ENCODE measurements around the gene SLC12A6.
"Not testable (repeated sequence)": the region's sequence is repeated elsewhere in the genome, so short reads cannot be mapped to it uniquely, and the experiment has no call there.

Gene SLC12A6

DNA sequence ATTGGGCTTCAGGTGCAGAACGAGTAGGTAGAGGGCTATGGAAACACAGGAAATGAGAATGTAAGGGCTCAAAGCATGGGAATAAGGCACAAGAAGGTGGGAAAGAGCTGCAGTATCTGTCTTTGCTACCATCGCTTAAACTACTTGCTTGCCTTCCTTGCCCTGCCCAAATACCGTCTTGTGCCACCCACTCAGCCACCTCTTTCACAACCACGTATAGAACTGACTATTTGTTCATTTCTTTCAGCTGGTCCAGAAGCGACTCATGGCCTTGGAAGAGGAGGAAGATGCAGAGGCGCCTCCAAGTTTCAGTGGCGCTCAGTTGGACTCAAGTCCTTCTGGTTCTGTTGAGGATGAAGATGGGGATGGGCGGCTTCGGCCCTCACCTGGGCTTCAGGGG lies 17.7 kb upstream of the SLC12A6 start:
- Histone ChIP-seq H3K9me3 (ENCODE audit: control insufficient read depth, insufficient read depth, low read depth, low read length) (no peaks in the 10 kb centered on the region), H3K4me3 (ENCODE audit: low read depth, low read length) (no peak overlapping the region), H3K4me1 (ENCODE audit: control insufficient read depth, insufficient read depth, low read length) (no peaks in the 10 kb centered on the region), H3K27ac (ENCODE audit: low read depth, low read length) (no peak overlapping the region), H3K36me3 (ENCODE audit: control insufficient read depth, insufficient read depth, low read length) (peaks cover 55% of the 10 kb centered on the region), H3K27me3 (ENCODE audit: control insufficient read depth, insufficient read depth, low read length) (no peaks in the 10 kb centered on the region), H3K9ac (ENCODE audit: low read length) (no peak overlapping the region)

- Histone ChIP-seq H3K27me3 (ENCODE audit: control insufficient read depth, insufficient read depth, low read length) (no peaks in the 10 kb centered on the region), H3K4me3 (ENCODE audit: low read depth, low read length) (no peak overlapping the region), H3K9me3 (ENCODE audit: control insufficient read depth, insufficient read depth, low read depth, low read length) (no peaks in the 10 kb centered on the region), H3K4me1 (ENCODE audit: control insufficient read depth, insufficient read depth, low read length) (no peaks in the 10 kb centered on the region), H3K36me3 (ENCODE audit: control insufficient read depth, insufficient read depth, low read length) (peaks cover 46% of the 10 kb centered on the region), H3K9ac (ENCODE audit: low read length) (no peak overlapping the region), H3K27ac (ENCODE audit: low read depth, low read length) (no peak overlapping the region)
Measured at GRCh38 chr15:34354286-34354685, 16.7 kb upstream of the SLC12A6 start.

- Histone ChIP-seq H3K27ac (ENCODE audit: low read depth, low read length) (no peak overlapping the region), H3K4me3 (ENCODE audit: low read depth, low read length) (no peak overlapping the region), H3K4me1 (ENCODE audit: control insufficient read depth, insufficient read depth, low read length) (no peaks in the 10 kb centered on the region), H3K27me3 (ENCODE audit: control insufficient read depth, insufficient read depth, low read length) (no peaks in the 10 kb centered on the region), H3K9me3 (ENCODE audit: control insufficient read depth, insufficient read depth, low read depth, low read length) (no peaks in the 10 kb centered on the region), H3K36me3 (ENCODE audit: control insufficient read depth, insufficient read depth, low read length) (peaks cover 42% of the 10 kb centered on the region), H3K9ac (ENCODE audit: low read length) (no peak overlapping the region)
Measured at GRCh38 chr15:34353627-34354026, 16.0 kb upstream of the SLC12A6 start.

- H3K27ac ChIP-seq (ENCODE audit: low read depth, low read length); H3K27me3 ChIP-seq (ENCODE audit: control insufficient read depth, insufficient read depth, low read length); H3K4me3 ChIP-seq (ENCODE audit: low read depth, low read length); H3K9me3 ChIP-seq (ENCODE audit: control insufficient read depth, insufficient read depth, low read depth, low read length); H3K4me1 ChIP-seq (ENCODE audit: control insufficient read depth, insufficient read depth, low read length); H3K9ac ChIP-seq (ENCODE audit: low read length): not testable (repeated sequence)
- H3K36me3 ChIP-seq (ENCODE audit: control insufficient read depth, insufficient read depth, low read length): peaks cover 41% of the 10 kb centered on the region
Measured at GRCh38 chr15:34352996-34353395, 15.4 kb upstream of the SLC12A6 start.

DNA sequence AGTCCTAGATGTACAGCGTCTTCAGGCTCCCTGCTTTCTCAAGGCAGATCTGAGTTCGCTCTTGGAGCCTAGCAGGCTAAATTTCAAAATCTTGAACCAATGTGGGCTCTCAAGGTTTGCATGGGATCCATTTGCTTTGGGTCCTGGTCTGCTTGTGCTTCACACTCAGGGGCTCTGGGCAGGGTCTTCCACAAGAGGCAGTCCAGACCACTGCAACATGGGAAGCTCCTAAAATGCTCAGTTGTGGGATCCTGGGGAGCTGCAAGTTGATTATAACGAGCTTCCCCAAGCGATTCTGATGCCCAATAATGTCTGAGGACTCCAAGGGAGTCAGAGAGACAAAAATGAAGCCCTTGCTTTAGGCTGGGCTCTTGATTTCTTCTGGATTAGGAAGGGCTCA lies 12.2 kb upstream of the SLC12A6 start:
- Histone ChIP-seq H3K27me3 (ENCODE audit: control insufficient read depth, insufficient read depth, low read length) (no peaks in the 10 kb centered on the region), H3K9ac (ENCODE audit: low read length) (no peak overlapping the region), H3K9me3 (ENCODE audit: control insufficient read depth, insufficient read depth, low read depth, low read length) (no peaks in the 10 kb centered on the region), H3K27ac (ENCODE audit: low read depth, low read length) (no peak overlapping the region), H3K36me3 (ENCODE audit: control insufficient read depth, insufficient read depth, low read length) (peaks cover 9% of the 10 kb centered on the region), H3K4me1 (ENCODE audit: control insufficient read depth, insufficient read depth, low read length) (peaks cover 8% of the 10 kb centered on the region), H3K4me3 (ENCODE audit: low read depth, low read length) (no peak overlapping the region)

GRCh38 chr15:34348735-34349300 lies 11.2 kb upstream of the SLC12A6 start:
- no peak overlapping the region for H3K27ac ChIP-seq (ENCODE audit: low read depth, low read length)
- no peaks in the 10 kb centered on the region for H3K27me3 ChIP-seq (ENCODE audit: control insufficient read depth, insufficient read depth, low read length)
- H3K4me1 ChIP-seq (ENCODE audit: control insufficient read depth, insufficient read depth, low read length): peaks cover 8% of the 10 kb centered on the region
- H3K4me3 ChIP-seq (ENCODE audit: low read depth, low read length): no peak overlapping the region
- no peaks in the 10 kb centered on the region for H3K9me3 ChIP-seq (ENCODE audit: control insufficient read depth, insufficient read depth, low read depth, low read length)
- H3K36me3 ChIP-seq (ENCODE audit: control insufficient read depth, insufficient read depth, low read length): 0 out of 2 replicates have a peak, but pooled peaks cover 2% of the 10 kb centered on the region
- no peak overlapping the region for H3K9ac ChIP-seq (ENCODE audit: low read length)

- Histone ChIP-seq H3K9me3 (ENCODE audit: control insufficient read depth, insufficient read depth, low read depth, low read length) (no peaks in the 10 kb centered on the region), H3K36me3 (ENCODE audit: control insufficient read depth, insufficient read depth, low read length) (no peaks in the 10 kb centered on the region), H3K4me1 (ENCODE audit: control insufficient read depth, insufficient read depth, low read length) (peaks cover 8% of the 10 kb centered on the region), H3K4me3 (ENCODE audit: low read depth, low read length) (no peak overlapping the region), H3K9ac (ENCODE audit: low read length) (no peak overlapping the region), H3K27me3 (ENCODE audit: control insufficient read depth, insufficient read depth, low read length) (no peaks in the 10 kb centered on the region), H3K27ac (ENCODE audit: low read depth, low read length) (no peak overlapping the region)
Measured at GRCh38 chr15:34347951-34348638, 10.5 kb upstream of the SLC12A6 start.

- Histone ChIP-seq H3K27ac (ENCODE audit: low read depth, low read length) (peak within 1 kb of the TSS; percentile 47; the same call in 1 of the 2 replicates), H3K36me3 (ENCODE audit: control insufficient read depth, insufficient read depth, low read length) (peaks cover 14% of the 10 kb centered on the region)
Measured at GRCh38 chr15:34342737-34343575, 5.4 kb upstream of the SLC12A6 start, which contains the start of the genes NOP10 and NUTM1. NOP10 (minus strand) TSS chr15:34343136; CDS start chr15:34343073, 63 bp downstream. NUTM1 (plus strand) TSS chr15:34343315; CDS start chr15:34343697, 382 bp downstream.

DNA sequence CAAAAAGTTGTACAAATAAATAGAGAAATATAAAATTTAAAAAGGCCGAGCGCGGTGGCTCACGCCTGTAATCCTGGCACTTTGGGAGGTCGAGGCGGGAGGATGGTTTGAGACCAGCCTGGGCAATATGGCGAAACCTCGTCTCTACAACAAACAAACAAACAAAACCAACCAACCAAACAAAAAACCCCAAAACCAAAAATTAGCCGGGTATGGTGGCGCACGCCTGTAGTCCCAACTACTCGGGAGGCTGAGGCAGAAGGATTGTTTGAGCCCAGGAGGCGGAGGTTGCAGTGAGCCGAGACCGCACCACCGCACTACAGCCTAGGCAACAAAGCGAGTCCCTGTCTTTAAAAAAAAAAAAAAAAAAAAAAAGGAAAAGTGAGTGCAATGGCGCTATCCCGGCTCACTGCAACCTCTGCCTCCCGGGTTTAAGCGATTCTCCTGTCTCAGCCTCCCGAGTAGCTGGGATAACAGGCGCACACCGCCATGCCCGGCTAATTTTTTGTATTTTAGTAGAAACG lies 4.7 kb upstream of the SLC12A6 start:
- H3K36me3 ChIP-seq (ENCODE audit: control insufficient read depth, insufficient read depth, low read length): peaks cover 14% of the 10 kb centered on the region
- not testable (repeated sequence) for H3K27me3 ChIP-seq (ENCODE audit: control insufficient read depth, insufficient read depth, low read length); H3K4me1 ChIP-seq (ENCODE audit: control insufficient read depth, insufficient read depth, low read length); H3K9me3 ChIP-seq (ENCODE audit: control insufficient read depth, insufficient read depth, low read depth, low read length)
- H3K4me3 ChIP-seq (ENCODE audit: low read depth, low read length): peak overlapping the region; percentile 80
- peak overlapping the region; percentile 90 for H3K9ac ChIP-seq (ENCODE audit: low read length)
- H3K27ac ChIP-seq (ENCODE audit: low read depth, low read length): peak overlapping the region; percentile 47; the same call in 1 of the 2 replicates

More at GRCh38 chr15:34342737-34343575, 5.4 kb upstream of the SLC12A6 start, which contains the start of the genes NOP10 and NUTM1:
- peak within 1 kb of the TSS; percentile 90 for H3K9ac ChIP-seq (ENCODE audit: low read length)
- H3K27me3 ChIP-seq (ENCODE audit: control insufficient read depth, insufficient read depth, low read length): no peaks in the 10 kb centered on the region
- peaks cover 8% of the 10 kb centered on the region for H3K4me1 ChIP-seq (ENCODE audit: control insufficient read depth, insufficient read depth, low read length)
- H3K9me3 ChIP-seq (ENCODE audit: control insufficient read depth, insufficient read depth, low read depth, low read length): no peaks in the 10 kb centered on the region
- peak within 1 kb of the TSS; percentile 80 for H3K4me3 ChIP-seq (ENCODE audit: low read depth, low read length)

DNA sequence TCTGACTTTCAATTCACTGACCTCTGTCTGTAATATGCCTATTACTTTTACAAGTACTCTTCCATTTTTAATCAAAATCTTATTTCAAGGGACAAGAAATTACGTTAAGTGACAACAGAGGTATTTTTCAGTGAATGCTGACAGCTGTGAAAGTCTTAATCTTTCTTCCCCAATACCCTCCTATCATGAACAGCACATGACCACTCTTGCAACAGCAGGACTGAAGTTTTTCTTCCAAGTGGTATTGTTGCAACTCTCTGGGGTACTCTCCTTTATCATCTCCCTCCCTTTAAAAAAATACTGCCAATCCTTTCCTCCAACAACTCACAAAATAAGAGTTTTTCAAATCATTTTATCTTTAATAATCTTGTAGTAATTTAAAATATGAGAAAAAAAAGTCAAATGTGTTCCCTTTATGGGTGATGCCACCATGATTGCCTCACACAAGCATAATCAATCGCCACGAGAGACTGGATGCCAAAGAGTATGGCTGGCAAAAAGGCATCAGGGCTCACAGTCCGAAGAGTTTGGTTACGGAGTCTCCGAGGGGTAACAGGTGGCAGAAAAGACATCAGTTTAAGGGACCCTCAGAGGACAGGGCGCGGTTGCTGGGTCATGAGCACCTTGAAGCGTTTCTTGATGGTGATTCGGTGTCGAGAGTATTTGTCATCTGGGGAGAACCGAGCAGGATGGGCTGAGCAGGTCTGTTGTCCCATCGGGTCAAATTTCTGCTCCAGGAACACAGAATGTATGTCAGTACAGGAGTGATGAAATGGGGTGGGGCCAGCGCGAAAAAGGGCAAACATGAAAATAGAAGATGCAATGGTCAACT lies 4.0 kb upstream of the SLC12A6 start:
- Histone ChIP-seq H3K27me3 (ENCODE audit: control insufficient read depth, insufficient read depth, low read length) (peaks cover 6% of the 10 kb centered on the region; the same call in 1 of the 2 replicates), H3K4me1 (ENCODE audit: control insufficient read depth, insufficient read depth, low read length) (peaks cover 13% of the 10 kb centered on the region), H3K9me3 (ENCODE audit: control insufficient read depth, insufficient read depth, low read depth, low read length) (no peaks in the 10 kb centered on the region), H3K27ac (ENCODE audit: low read depth, low read length) (no peak overlapping the region), H3K4me3 (ENCODE audit: low read depth, low read length) (peak overlapping the region; percentile 80), H3K36me3 (ENCODE audit: control insufficient read depth, insufficient read depth, low read length) (peaks cover 14% of the 10 kb centered on the region), H3K9ac (ENCODE audit: low read length) (no peak overlapping the region)
